ENCODE data around the gene LPIN1.
"Not testable (repeated sequence)": the region's sequence is repeated elsewhere in the genome, so short reads cannot be mapped to it uniquely, and the experiment has no call there.

Gene LPIN1

GRCh38 chr2:11743846-11744553 lies 2.4 kb upstream of the LPIN1 start:
- peak; percentile 97 for DNase-seq

- DNase-seq, result peak; percentile 51
These were observed 1.6 kb upstream of the LPIN1 start for GRCh38 chr2:11744631-11745394.

- no peak for DNase-seq
These were observed 638 bp upstream of the LPIN1 start for GRCh38 chr2:11745613-11746375.

GRCh38 chr2:11746807-11747459 lies 501 bp downstream of the LPIN1 start:
- peak; percentile 52 for DNase-seq

GRCh38 chr2:11748018-11748860 lies 1.8 kb downstream of the LPIN1 start:
- DNase-seq, result no peak

- DNase-seq, result no peak
These were observed 2.6 kb downstream of the LPIN1 start for GRCh38 chr2:11748861-11749645.

- DNase-seq, result no peak
These were observed 3.4 kb downstream of the LPIN1 start for GRCh38 chr2:11749646-11750349.

GRCh38 chr2:11750422-11750821 lies 4.0 kb downstream of the LPIN1 start:
- DNase-seq, result peak; percentile 6

- no peak for DNase-seq
These were observed 4.5 kb downstream of the LPIN1 start for GRCh38 chr2:11750917-11751316.

GRCh38 chr2:11752906-11753305 lies 6.5 kb downstream of the LPIN1 start:
- no peak for DNase-seq

GRCh38 chr2:11753452-11753885 lies 7.0 kb downstream of the LPIN1 start:
- DNase-seq, result peak; percentile 91

GRCh38 chr2:11753886-11754699 lies 7.7 kb downstream of the LPIN1 start:
- peak; percentile 90 for DNase-seq

- DNase-seq, result no peak
These were observed 8.2 kb downstream of the LPIN1 start for GRCh38 chr2:11754700-11755015.

GRCh38 chr2:11757101-11757500 lies 10.7 kb downstream of the LPIN1 start:
- no peak for DNase-seq

GRCh38 chr2:11758187-11758586 lies 11.8 kb downstream of the LPIN1 start:
- peak; percentile 6 for DNase-seq

- DNase-seq, result no peak
These were observed 12.2 kb downstream of the LPIN1 start for GRCh38 chr2:11758647-11759046.

GRCh38 chr2:11759182-11759975 lies 12.9 kb downstream of the LPIN1 start:
- not testable (repeated sequence) for DNase-seq

- DNase-seq, result peak; percentile 35
These were observed 14.8 kb downstream of the LPIN1 start for GRCh38 chr2:11761259-11761658.

- DNase-seq, result no peak
These were observed 15.6 kb downstream of the LPIN1 start for GRCh38 chr2:11762031-11762430.
